ENCODE data around the gene TUT7.

TUT7 gene

DNA sequence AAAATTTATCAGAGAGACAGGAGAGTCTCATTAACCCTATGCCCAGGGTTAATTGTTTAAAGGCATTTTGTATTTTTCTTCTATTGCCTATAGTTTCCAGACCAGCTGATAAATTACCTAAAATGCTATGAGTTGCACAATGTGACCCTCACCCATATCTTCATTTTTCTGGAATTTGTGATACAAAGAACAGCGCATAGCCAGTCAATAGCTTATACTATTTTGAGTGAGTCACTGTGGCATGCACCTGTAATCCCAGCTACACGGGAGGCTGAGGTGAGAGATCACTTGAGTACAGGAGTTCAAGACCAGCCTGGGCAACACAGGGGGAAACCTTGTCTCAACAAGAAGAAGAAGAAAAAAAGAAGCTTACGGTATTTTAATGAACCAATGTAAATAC is 97.6 kb downstream of the TUT7 start:
- no peak for DNase-seq

DNA sequence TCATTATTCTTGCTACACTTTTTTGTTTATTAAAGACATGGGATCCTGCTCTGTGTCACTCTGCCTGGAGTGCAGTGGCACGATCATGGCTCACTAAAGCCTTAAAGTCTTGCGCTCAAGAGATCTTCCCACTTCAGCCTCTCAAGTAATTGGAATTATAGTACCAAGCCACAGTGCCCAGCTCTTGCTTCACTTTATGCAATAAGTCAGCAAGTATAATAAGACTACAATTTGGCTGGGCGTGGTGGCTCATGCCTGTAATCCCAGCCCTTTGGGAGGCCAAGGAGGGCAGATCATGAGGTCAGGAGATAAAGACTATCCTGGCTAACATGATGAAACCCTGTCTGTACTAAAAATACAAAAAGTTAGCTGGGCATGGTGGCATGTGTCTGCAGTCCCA is 100.6 kb downstream of the TUT7 start:
- DNase-seq: no peak

DNA sequence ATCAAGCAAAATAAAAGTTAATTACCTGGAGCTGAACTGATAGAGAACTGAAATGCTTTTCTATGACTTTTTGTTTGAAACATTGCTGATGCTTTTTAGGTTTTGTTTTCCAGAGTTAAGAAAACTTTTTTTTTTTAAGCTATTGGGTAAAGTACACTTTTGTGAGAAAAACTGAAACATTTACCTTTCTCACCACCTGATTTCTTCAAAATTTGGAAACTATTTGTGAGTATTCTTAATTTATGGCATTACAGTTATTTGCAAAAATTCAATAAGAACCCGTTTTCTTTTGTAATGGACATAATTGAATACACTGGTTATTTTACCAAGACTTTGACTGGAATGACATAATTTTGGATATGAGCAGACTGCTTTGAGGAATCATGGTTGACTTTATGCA is 101.3 kb downstream of the TUT7 start:
- DNase-seq: no peak

DNA sequence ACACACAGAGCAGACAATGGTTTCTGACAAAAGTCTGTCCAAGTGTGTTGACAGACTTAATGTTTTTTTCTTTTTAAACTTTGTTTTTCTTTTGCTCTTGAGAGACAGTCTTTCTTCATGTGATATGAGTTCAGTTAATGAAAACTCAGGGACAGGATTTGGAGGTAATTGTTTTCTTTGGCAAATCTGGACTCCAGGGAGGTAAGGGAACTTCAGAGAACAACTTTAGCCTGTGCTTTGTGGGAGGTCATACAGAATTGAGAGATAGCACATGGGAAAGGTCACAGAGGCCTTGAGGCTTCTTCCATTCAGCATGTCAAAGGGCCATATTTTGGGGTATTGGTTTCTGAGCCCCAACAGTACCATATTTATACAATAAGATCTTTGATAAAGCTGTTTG is 104.1 kb downstream of the TUT7 start:
- DNase-seq: no peak

DNA sequence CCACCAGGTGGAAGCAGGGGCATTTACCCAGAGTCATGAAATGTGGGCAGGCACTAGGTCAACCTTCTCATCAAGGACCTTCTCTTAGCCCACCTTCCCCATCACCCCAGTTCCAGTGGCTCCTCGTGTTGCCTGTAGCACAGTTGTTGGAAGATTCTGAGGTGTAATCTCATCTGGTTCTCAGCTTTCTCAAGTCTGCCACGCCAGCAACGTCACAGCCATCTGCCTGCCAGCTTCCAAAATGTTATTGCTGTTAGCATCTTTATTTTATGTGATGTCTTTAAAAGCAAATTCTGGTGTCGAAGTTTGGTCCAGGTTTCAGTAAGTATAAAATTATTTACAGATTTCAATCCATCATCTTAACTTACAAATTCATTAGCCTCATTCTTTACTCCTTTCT is 105.5 kb downstream of the TUT7 start:
- no peak for DNase-seq

DNA sequence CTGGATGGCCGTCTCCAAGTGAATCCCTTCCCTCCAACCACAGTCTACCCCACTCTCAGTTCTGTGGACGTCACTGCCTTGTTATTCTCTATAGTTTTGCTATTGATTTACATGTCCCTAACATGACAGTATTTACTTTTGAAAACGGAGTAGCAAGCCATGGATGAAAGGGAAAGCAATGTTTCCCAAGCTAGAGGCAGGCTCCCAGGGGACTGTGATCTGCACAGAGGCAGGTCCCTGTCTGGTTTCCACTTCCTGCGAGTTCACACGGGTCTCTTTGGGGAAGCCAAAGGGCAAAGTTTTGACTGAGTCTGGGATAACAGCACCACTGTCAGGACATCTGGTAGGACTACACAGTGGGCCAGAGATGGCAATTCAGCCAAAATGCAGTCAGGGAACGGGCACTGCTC is 107.5 kb downstream of the TUT7 start:
- DNase-seq: no peak

DNA sequence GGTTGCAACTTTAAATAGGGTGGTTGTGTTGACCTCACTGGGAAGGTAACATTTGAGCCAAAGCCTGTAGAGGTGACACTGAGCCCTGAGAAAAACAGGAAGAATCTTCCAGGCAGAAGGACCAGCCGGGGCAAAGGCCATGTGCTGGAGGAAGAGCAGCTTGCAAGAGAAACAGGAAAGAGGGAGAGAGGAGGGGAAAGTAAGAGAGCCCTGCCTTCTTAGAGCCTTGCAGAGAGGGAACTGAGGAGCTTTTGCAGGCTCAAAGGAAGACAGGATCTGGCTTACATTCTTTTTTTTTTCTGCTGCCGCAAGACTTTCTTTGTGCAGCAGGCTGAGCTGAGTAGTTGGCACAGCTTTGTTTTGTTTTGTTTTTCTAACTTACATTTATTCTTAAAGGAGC is 112.1 kb downstream of the TUT7 start:
- DNase-seq: no peak

DNA sequence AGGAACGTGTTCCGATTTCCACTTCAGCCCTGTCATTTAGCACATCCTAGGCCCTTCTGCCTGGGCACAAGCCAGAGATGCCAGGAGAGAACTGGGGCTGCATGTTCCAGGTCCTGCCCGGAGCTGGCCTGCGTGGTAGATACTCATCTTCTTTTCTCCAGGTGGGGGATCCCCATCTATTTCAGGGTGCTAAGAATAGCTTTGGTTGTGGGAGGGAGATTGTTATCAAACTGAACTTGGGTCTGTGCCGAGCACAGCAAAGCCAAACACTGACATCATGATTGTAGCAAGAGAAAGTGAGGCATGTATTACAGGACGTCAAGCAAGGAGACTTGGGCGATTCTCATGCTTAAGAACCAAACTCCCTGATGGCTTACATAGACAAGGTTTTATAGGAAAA is 113.0 kb downstream of the TUT7 start:
- DNase-seq: no peak

DNA sequence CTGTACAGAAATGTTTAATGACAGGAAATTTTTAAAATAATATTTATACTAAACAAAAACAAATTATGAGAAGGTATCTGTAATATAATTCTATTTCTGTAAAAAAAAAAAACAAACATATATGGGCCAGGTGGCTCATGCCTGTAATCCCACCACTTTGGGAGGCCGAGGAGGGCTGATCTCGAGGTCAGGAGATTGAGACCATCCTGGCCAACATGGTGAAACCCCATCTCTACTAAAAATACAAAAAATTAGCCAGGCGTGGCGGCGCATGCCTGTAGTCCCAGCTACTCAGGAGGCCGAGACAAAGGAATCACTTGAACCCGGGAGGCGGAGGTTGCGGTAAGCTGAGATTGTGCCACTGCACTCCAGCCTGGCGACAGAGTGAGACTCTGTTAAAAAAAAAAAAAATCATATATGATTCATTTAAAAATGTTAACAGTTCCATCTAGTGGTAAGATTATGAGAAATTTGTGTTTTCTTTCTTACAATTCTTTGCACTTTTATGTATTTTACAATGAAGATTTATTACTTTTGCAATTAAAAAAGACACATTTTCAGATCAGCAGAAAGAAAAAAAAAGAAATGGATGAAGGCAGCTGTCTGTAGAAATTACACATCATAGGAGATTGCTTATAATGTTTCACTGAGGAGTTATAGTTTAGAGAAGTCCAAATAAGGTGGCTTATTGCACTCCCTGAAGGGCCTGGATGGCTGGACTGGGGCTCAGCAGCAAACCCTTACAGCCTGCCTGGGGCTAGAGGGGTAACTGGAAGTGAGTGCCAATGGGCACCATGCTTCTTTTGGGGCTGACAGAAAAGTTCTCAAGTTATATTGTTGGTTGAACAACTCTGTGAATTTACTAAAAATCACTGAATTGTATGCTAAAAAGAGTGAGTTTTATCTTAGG is 115.1 kb downstream of the TUT7 start:
- no peak for DNase-seq
